ENCODE data around the gene AQP9.
"Not testable (repeated sequence)": the region's sequence is repeated elsewhere in the genome, so short reads cannot be mapped to it uniquely, and the experiment has no call there.

- not testable (repeated sequence) for TF ChIP-seq CTCF, POLR2A (IDR thresholded peaks at IDR 0.05)
Observed at GRCh38 chr15:58209007-58209481, 70.9 kb downstream of the AQP9 start.

Measured in upper lobe of left lung (tissue), 4 donors.